ENCODE results near the gene FABP6. TPM values are rescaled to one million over a fixed set of nuclear protein-coding genes. Genes with fewer than 3 reads are reported as not detected.

FABP6 gene
- total RNA-seq, 1 donor = not detected

DNA sequence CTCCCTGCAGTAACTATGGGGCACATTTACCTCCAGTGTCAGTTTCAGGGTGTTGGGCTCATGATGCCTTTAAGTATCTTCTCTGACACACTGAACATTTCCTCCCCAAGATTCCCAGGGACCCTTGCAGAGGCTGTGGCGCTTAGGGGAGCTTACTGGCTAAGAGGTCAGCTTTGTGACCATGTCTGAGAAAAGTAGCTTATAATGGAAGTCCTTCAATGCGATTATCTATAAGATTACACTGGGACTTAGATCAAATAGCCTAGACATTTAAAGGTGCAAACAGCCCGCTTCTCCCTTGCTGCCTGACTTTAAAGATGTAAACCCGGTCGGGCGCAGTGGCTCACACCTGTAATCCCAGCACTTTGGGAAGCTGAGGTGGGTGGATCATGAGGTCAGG, 25.4 kb downstream of the FABP6 start:
- Histone ChIP-seq H3K4me2 (ENCODE audit: insufficient read depth, low read length) (no peak overlapping the region), H3K9me3 (ENCODE audit: low read depth, low read length) (no peaks in the 10 kb centered on the region), H3K4me3 (ENCODE audit: insufficient read depth, low read length) (no peak overlapping the region), H3K27ac (ENCODE audit: low read depth, low read length) (no peak overlapping the region), H4K20me1 (ENCODE audit: insufficient read depth, low read length) (no peaks in the 10 kb centered on the region), H3K79me2 (ENCODE audit: insufficient read depth, low read length) (no peaks in the 10 kb centered on the region), H2AFZ (ENCODE audit: low read length) (no peak overlapping the region), H3K4me1 (ENCODE audit: insufficient read depth, low read length) (no peaks in the 10 kb centered on the region), H3K27me3 (ENCODE audit: insufficient read depth, low read length) (no peaks in the 10 kb centered on the region), H3K36me3 (ENCODE audit: insufficient read depth, low read length) (no peaks in the 10 kb centered on the region)
- DNase-seq (ENCODE audit: insufficient read length, low spot score, missing footprints) = no peak
- TF ChIP-seq, protein P1, sequence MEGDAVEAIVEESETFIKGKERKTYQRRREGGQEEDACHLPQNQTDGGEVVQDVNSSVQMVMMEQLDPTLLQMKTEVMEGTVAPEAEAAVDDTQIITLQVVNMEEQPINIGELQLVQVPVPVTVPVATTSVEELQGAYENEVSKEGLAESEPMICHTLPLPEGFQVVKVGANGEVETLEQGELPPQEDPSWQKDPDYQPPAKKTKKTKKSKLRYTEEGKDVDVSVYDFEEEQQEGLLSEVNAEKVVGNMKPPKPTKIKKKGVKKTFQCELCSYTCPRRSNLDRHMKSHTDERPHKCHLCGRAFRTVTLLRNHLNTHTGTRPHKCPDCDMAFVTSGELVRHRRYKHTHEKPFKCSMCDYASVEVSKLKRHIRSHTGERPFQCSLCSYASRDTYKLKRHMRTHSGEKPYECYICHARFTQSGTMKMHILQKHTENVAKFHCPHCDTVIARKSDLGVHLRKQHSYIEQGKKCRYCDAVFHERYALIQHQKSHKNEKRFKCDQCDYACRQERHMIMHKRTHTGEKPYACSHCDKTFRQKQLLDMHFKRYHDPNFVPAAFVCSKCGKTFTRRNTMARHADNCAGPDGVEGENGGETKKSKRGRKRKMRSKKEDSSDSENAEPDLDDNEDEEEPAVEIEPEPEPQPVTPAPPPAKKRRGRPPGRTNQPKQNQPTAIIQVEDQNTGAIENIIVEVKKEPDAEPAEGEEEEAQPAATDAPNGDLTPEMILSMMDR (IDR thresholded peaks at IDR 0.05; ENCODE audit: extremely low read depth, low read depth, low read length) = no peak

GRCh38 chr5:160259341-160259740, 30.0 kb downstream of the FABP6 start:
- H3K9me3 ChIP-seq (ENCODE audit: low read depth, low read length) = no peaks in the 10 kb centered on the region
- H3K79me2 ChIP-seq (ENCODE audit: insufficient read depth, low read length) = no peaks in the 10 kb centered on the region
- no peaks in the 10 kb centered on the region for H3K36me3 ChIP-seq (ENCODE audit: insufficient read depth, low read length)
- H3K27me3 ChIP-seq (ENCODE audit: insufficient read depth, low read length) = no peaks in the 10 kb centered on the region
- no peak for DNase-seq (ENCODE audit: insufficient read length, low spot score, missing footprints)
- H3K27ac ChIP-seq (ENCODE audit: low read depth, low read length) = no peak overlapping the region
- H2AFZ ChIP-seq (ENCODE audit: low read length) = no peak overlapping the region
- H3K4me2 ChIP-seq (ENCODE audit: insufficient read depth, low read length) = no peak overlapping the region
- peaks cover 3% of the 10 kb centered on the region for H4K20me1 ChIP-seq (ENCODE audit: insufficient read depth, low read length)
- H3K4me3 ChIP-seq (ENCODE audit: insufficient read depth, low read length) = no peak overlapping the region
- no peaks in the 10 kb centered on the region for H3K4me1 ChIP-seq (ENCODE audit: insufficient read depth, low read length)
- TF ChIP-seq, protein P1 (IDR thresholded peaks at IDR 0.05; ENCODE audit: extremely low read depth, low read depth, low read length) = no peak

GRCh38 chr5:160260006-160260775, 30.9 kb downstream of the FABP6 start:
- H3K79me2 ChIP-seq (ENCODE audit: insufficient read depth, low read length) = no peaks in the 10 kb centered on the region
- H2AFZ ChIP-seq (ENCODE audit: low read length) = no peak overlapping the region
- no peaks in the 10 kb centered on the region for H3K9me3 ChIP-seq (ENCODE audit: low read depth, low read length)
- no peaks in the 10 kb centered on the region for H3K36me3 ChIP-seq (ENCODE audit: insufficient read depth, low read length)
- H3K4me2 ChIP-seq (ENCODE audit: insufficient read depth, low read length) = no peak overlapping the region
- no peaks in the 10 kb centered on the region for H3K4me1 ChIP-seq (ENCODE audit: insufficient read depth, low read length)
- H4K20me1 ChIP-seq (ENCODE audit: insufficient read depth, low read length) = peaks cover 3% of the 10 kb centered on the region
- TF ChIP-seq, protein P1 (IDR thresholded peaks at IDR 0.05; ENCODE audit: extremely low read depth, low read depth, low read length) = no peak
- H3K27ac ChIP-seq (ENCODE audit: low read depth, low read length) = no peak overlapping the region
- no peak overlapping the region for H3K4me3 ChIP-seq (ENCODE audit: insufficient read depth, low read length)
- no peaks in the 10 kb centered on the region for H3K27me3 ChIP-seq (ENCODE audit: insufficient read depth, low read length)
- DNase-seq (ENCODE audit: insufficient read length, low spot score, missing footprints) = no peak

DNA sequence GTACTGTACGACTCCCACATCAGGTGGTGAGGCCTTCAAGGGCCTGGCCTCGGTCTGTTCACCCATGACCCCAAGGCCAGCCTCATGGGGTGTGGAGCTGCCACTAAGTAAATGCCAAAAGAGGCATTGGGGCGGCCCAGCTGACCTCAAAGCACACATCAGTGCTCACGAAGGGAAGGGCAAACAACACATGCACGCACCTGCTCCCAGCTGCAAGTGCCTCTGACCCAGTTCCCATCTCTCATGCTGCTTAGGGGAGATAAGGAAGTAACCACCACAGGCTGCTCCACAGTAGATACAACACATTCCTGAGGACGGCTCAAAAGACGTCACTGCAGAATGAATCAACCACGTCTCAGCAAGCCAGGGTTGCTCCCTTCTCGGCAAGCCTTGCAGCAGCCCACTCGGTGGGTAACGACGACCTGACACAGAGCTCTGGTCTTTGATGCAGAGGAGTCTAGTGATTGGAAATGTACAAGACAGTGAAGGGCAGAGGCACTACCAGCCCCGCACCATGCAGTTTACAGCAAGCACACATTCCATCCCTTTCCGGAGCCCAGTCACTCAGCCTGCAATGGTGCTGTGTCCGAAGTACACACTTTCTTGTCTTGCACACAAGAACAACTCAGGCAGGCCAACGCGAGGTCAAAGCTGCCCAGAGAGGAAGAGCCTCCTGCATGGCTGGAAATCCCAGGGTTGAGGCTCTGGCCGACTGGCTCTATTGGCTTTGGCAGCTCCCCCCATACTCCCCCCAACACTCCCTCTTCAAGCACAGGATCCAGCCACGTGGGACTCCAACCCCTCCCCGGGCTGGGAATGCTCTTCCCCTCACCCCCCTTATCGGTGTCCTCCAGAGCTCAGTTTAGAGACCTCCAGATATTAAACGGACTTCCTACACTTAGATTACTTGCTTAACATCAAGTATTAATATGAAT, 31.8 kb downstream of the FABP6 start:
- peak; percentile 76 for DNase-seq (ENCODE audit: insufficient read length, low spot score, missing footprints)

More for the DNA sequence above, 31.8 kb downstream of the FABP6 start:
- TF ChIP-seq, protein P1 (IDR thresholded peaks at IDR 0.05; ENCODE audit: extremely low read depth, low read depth, low read length) = no peak
- no peak overlapping the region for H3K27ac ChIP-seq (ENCODE audit: low read depth, low read length)
- no peaks in the 10 kb centered on the region for H3K36me3 ChIP-seq (ENCODE audit: insufficient read depth, low read length)
- no peak overlapping the region for H3K4me2 ChIP-seq (ENCODE audit: insufficient read depth, low read length)
- H4K20me1 ChIP-seq (ENCODE audit: insufficient read depth, low read length) = peaks cover 3% of the 10 kb centered on the region
- no peak overlapping the region for H3K4me3 ChIP-seq (ENCODE audit: insufficient read depth, low read length)
- no peaks in the 10 kb centered on the region for H3K79me2 ChIP-seq (ENCODE audit: insufficient read depth, low read length)
- H3K4me1 ChIP-seq (ENCODE audit: insufficient read depth, low read length) = no peaks in the 10 kb centered on the region
- H3K27me3 ChIP-seq (ENCODE audit: insufficient read depth, low read length) = no peaks in the 10 kb centered on the region
- H2AFZ ChIP-seq (ENCODE audit: low read length) = no peak overlapping the region
- no peaks in the 10 kb centered on the region for H3K9me3 ChIP-seq (ENCODE audit: low read depth, low read length)

All from osteoblast (primary cell).